H1 (cell line): ENCODE measurements around the gene WNT8B. TPM values are rescaled to one million over a fixed set of nuclear protein-coding genes. Genes with fewer than 3 reads are reported as not detected.

Experiments
- CTCF ChIA-PET: fragments of 300-600 bp; sonication (Branson Sonifier 250); formaldehyde crosslinking; loops from one replicate; lab custom pipeline; 2021; ENCODE audit not compliant: partially characterized antibody; lab: Charles Lee
- POLR2A ChIA-PET: fragments of 300-600 bp; sonication (Branson Sonifier 250); formaldehyde crosslinking; loops from one replicate; lab custom pipeline; 2021; ENCODE audit warnings: inconsistent platforms; ENCODE audit not compliant: partially characterized antibody; lab: Charles Lee
- DNase-seq, 2 experiments: peaks; one replicate each; pipeline versions ENCODE4 v3.0.0 to v3.0.0-alpha.2; 2010 to 2022; ENCODE audit warnings: low spot score in 2 of 2, low read depth in 1 of 2, mixed read lengths in 1 of 2
- FAIRE-seq: peaks from 2 replicates; lab custom pipeline; 2011; peaks lifted over from hg19 to GRCh38; lab: Jason Lieb, UNC
- H2AFZ ChIP-seq: 2 replicates; pipeline ENCODE4 v1.8.1; 2012; ENCODE audit warnings: low read length, inconsistent platforms
- H2AK5ac ChIP-seq: 2 replicates; pipeline ENCODE4 v1.6.1; 2013; ENCODE audit warnings: low read depth, low read length
- H2BK120ac ChIP-seq: replicated peaks from 2 replicates; pipeline ENCODE3; 2013; ENCODE audit warnings: low read depth, low read length, inconsistent platforms
- H2BK12ac ChIP-seq: 2 replicates; pipeline ENCODE4 v1.6.1; 2013; ENCODE audit warnings: low read depth, low read length
- H2BK15ac ChIP-seq: 2 replicates; pipeline ENCODE4 v1.6.1; 2013; ENCODE audit warnings: low read length
- H2BK20ac ChIP-seq: 2 replicates; pipeline ENCODE4 v1.6.1; 2013; ENCODE audit warnings: low read length
- H2BK5ac ChIP-seq: 2 replicates; pipeline ENCODE4 v1.6.1; 2013; ENCODE audit warnings: low read depth, low read length
- H3K14ac ChIP-seq: 2 replicates; pipeline ENCODE4 v1.6.1; 2013; ENCODE audit warnings: inconsistent platforms; ENCODE audit not compliant: insufficient read length
- H3K18ac ChIP-seq: 2 replicates; pipeline ENCODE4 v1.6.1; 2013; ENCODE audit warnings: low read length; ENCODE audit errors: extremely low read depth
- H3K23ac ChIP-seq: 2 replicates; pipeline ENCODE4 v1.6.1; 2013; ENCODE audit warnings: inconsistent platforms; ENCODE audit not compliant: insufficient read length
- H3K23me2 ChIP-seq: 2 replicates; pipeline ENCODE4 v1.6.1; 2013; ENCODE audit warnings: low read depth, low read length
- H3K27ac ChIP-seq: 2 replicates; pipeline ENCODE4 v1.6.1; 2011; ENCODE audit warnings: low read depth, low read length, inconsistent platforms
- H3K27me3 ChIP-seq, 4 experiments: replicated peaks in 1 of 4; 1 replicate in 1 of 4; 2 replicates in 3 of 4; pipeline versions ENCODE4 v1.6.1 to v1.8.1; 2011 to 2013; ENCODE audit warnings: low read length in 3 of 4, mild to moderate bottlenecking in 3 of 4, inconsistent platforms in 2 of 4, mixed read lengths in 2 of 4, moderate library complexity in 1 of 4; ENCODE audit not compliant: control insufficient read depth in 3 of 4, insufficient read depth in 3 of 4; ENCODE audit errors: extremely low read depth in 1 of 4
- H3K36me3 ChIP-seq, 4 experiments: 2 replicates each; pipeline versions ENCODE4 v1.6.1 to v1.8.1; 2011 to 2013; ENCODE audit warnings: mild to moderate bottlenecking in 4 of 4, low read length in 3 of 4, moderate library complexity in 2 of 4, control low read depth in 1 of 4, inconsistent platforms in 1 of 4; ENCODE audit not compliant: insufficient read depth in 4 of 4, control insufficient read depth in 2 of 4
- H3K4ac ChIP-seq: replicated peaks from 2 replicates; pipeline ENCODE3; 2013; ENCODE audit warnings: low read length, low read depth, mixed read lengths, inconsistent platforms; ENCODE audit not compliant: insufficient read length
- H3K4me1 ChIP-seq, 4 experiments: replicated peaks in 1 of 4; 1 replicate in 1 of 4; 2 replicates in 3 of 4; pipeline versions ENCODE4 v1.6.1 to v1.8.1; 2011 to 2013; ENCODE audit warnings: low read length in 3 of 4, inconsistent platforms in 2 of 4, mixed read lengths in 1 of 4; ENCODE audit not compliant: insufficient read depth in 4 of 4, control insufficient read depth in 3 of 4
- H3K4me2 ChIP-seq, 2 experiments: 2 replicates each; pipeline versions ENCODE4 v1.6.1 to v1.8.1; 2011 to 2013; ENCODE audit warnings: low read depth in 2 of 2, low read length in 2 of 2, control low read depth in 1 of 2, inconsistent platforms in 1 of 2, mild to moderate bottlenecking in 1 of 2; ENCODE audit not compliant: insufficient read depth in 1 of 2
- H3K4me3 ChIP-seq, 4 experiments: fragments of 200-600, 300-600 bp in 1 of 4; sonication (generic), shearing (Covaris generic), sonication (Bioruptor Twin) in 1 of 4; 2 replicates each; pipeline versions ENCODE4 v1.5.1 to v1.8.1; 2011 to 2016; ENCODE audit warnings: low read length in 4 of 4, low read depth in 3 of 4, control low read depth in 2 of 4, inconsistent platforms in 2 of 4, mild to moderate bottlenecking in 2 of 4, mixed read lengths in 1 of 4, moderate library complexity in 1 of 4; ENCODE audit not compliant: insufficient read depth in 2 of 4; ENCODE audit errors: extremely low read depth in 1 of 4
- H3K56ac ChIP-seq: replicated peaks from 2 replicates; pipeline ENCODE3; 2013; ENCODE audit warnings: low read depth, mild to moderate bottlenecking, mixed read lengths, low read length, inconsistent platforms; ENCODE audit not compliant: insufficient read length
- H3K79me1 ChIP-seq: 2 replicates; pipeline ENCODE4 v1.6.1; 2013; ENCODE audit warnings: low read depth, low read length, control low read depth
- H3K79me2 ChIP-seq, 2 experiments: 2 replicates each; pipeline versions ENCODE4 v1.6.1 to v1.8.1; 2012 to 2013; ENCODE audit warnings: low read length in 2 of 2, mild to moderate bottlenecking in 2 of 2, inconsistent platforms in 1 of 2; ENCODE audit not compliant: insufficient read depth in 2 of 2, control insufficient read depth in 1 of 2
- H3K9ac ChIP-seq, 4 experiments: replicated peaks in 1 of 4; 1 replicate in 1 of 4; 2 replicates in 3 of 4; pipeline versions ENCODE4 v1.6.1 to v1.8.1; 2011 to 2013; ENCODE audit warnings: low read depth in 3 of 4, low read length in 3 of 4, control low read depth in 2 of 4, mild to moderate bottlenecking in 2 of 4, moderate library complexity in 2 of 4, inconsistent platforms in 1 of 4; ENCODE audit errors: extremely low read depth in 1 of 4
- H3K9me3 ChIP-seq, 2 experiments: 2 replicates each; pipeline versions ENCODE4 v1.6.1 to v1.8.1; 2012 to 2013; ENCODE audit warnings: mild to moderate bottlenecking in 2 of 2, moderate library complexity in 2 of 2, control low read depth in 1 of 2, inconsistent platforms in 1 of 2, low read depth in 1 of 2, low read length in 1 of 2, mixed read lengths in 1 of 2; ENCODE audit not compliant: insufficient read depth in 2 of 2
- H4K20me1 ChIP-seq, 2 experiments: replicated peaks in 1 of 2; 2 replicates each; pipeline versions ENCODE3 to v1.8.1; 2011 to 2013; ENCODE audit warnings: inconsistent platforms in 2 of 2, low read length in 2 of 2, mild to moderate bottlenecking in 1 of 2; ENCODE audit not compliant: insufficient read depth in 2 of 2, control insufficient read depth in 1 of 2
- H4K5ac ChIP-seq: 2 replicates; pipeline ENCODE4 v1.6.1; 2013; ENCODE audit warnings: low read length, low read depth, mixed read lengths, inconsistent platforms; ENCODE audit not compliant: insufficient read length
- H4K8ac ChIP-seq: 2 replicates; pipeline ENCODE4 v1.8.0; 2013; ENCODE audit warnings: mild to moderate bottlenecking, moderate library complexity, low read length, inconsistent platforms; ENCODE audit not compliant: insufficient read depth; ENCODE audit errors: extremely low read depth
- H4K91ac ChIP-seq: replicated peaks from 2 replicates; pipeline ENCODE3; 2013; ENCODE audit warnings: low read length, mixed read lengths, inconsistent platforms; ENCODE audit not compliant: insufficient read length
- NANOG ChIP-seq: IDR thresholded peaks from 2 replicates; pipeline ENCODE4 v1.6.1; 2011; ENCODE audit warnings: low read length, low read depth, mild to moderate bottlenecking, inconsistent platforms; ENCODE audit not compliant: insufficient read depth, poor library complexity, severe bottlenecking
- SUZ12 ChIP-seq: fragments of 200-600 bp; sonication (generic); IDR thresholded peaks from 2 replicates; pipeline ENCODE4 v1.6.1; 2012; ENCODE audit warnings: mild to moderate bottlenecking, inconsistent platforms, low read length, moderate library complexity, mixed read lengths
- TBP ChIP-seq: IDR thresholded peaks from 2 replicates; pipeline ENCODE4 v1.6.1; 2011; ENCODE audit warnings: low read depth, low read length, improper control_type of control experiment
- WGBS, 2 experiments: shearing (Covaris generic) in 1 of 2; methylation state at CpG; one replicate each; pipeline versions ENCODE4 v1.1.6 to v1.1.7; 2013 to 2015; ENCODE audit warnings: low lambda C conversion rate in 2 of 2, mixed read lengths in 2 of 2, inconsistent platforms in 1 of 2, low coverage in 1 of 2, missing lambda C conversion rate in 1 of 2; ENCODE audit not compliant: insufficient replicate concordance in 2 of 2, insufficient coverage in 1 of 2, insufficient read length in 1 of 2; ENCODE audit errors: extremely low coverage in 1 of 2, missing lambda C conversion rate in 1 of 2; 5-methylcytosine and 5-hydroxymethylcytosine counted together
- polyA plus RNA-seq, 7 experiments: library from polyadenylated mRNA; depleted of rRNA in 3 of 7; stranded (reverse) in 5 of 7; unstranded in 2 of 7; fragments of >200 nt in 5 of 7; fragments of 200-250 nt in 2 of 7; gene quantifications; 1 replicate in 5 of 7; 2 replicates in 1 of 7; 4 replicates in 1 of 7; pipeline versions ENCODE4 v1.2.1 to v1.2.3, GENCODE V29; 2011 to 2013; ENCODE audit warnings: missing spikeins in 2 of 7, mixed read lengths in 2 of 7
- total RNA-seq: library from RNA; stranded (reverse); fragmentation: NEBNext Ultra II Directional; extraction: Animal tissue kit (Norgen Biotek cat#: 25700); gene quantifications from 2 replicates; pipeline ENCODE4 v1.2.1, GENCODE V29; 2021

WNT8B gene
- total and polyA plus RNA-seq, 2 of the 8 experiments (the other 6 are each of a cell fraction or from before 2014, with no cell fraction given) = 0.20 to 0.67 TPM

DNA sequence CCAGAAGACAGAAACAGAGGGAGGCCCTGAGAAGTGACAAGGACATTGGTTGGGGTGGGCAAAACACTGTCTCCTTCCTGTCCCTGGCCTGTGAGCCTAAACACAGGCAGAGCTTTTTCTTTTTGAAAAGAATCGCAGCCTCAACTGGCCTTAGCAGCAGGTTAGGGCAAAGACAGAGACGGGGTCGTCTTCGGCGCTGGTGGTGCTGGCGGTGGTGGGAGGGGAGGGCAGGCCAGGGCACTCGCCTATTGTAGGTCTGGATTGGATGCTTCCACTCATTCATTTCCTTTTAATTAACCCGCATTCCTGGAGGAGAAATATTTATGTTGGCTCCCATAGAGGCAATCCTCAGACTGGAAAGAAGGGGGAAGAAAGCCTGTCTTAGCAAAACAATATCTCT, 22.6 kb downstream of the WNT8B start:
- peaks cover 83 to 93% (median 92%) of the 10 kb centered on the region in 4 experiments for H3K27me3 ChIP-seq
- H3K79me2 ChIP-seq = no peaks in the 10 kb centered on the region
- TF ChIP-seq SUZ12 (no peak), TBP (0 out of 2 replicates have a peak, but pooled peaks have one; percentile 1), NANOG (no peak)
- peak overlapping the region; percentile 82; the same call in 1 of the 2 replicates for H2AK5ac ChIP-seq
- peak overlapping the region in 1 of 4 experiments; percentile 33; a peak in 2 of 8 replicates for H3K4me3 ChIP-seq
- no peak overlapping the region for H2BK20ac ChIP-seq
- no peak overlapping the region for H3K14ac ChIP-seq
- no peak overlapping the region for H4K91ac ChIP-seq
- no peaks in the 10 kb centered on the region for H3K9me3 ChIP-seq
- peaks cover 11% of the 10 kb centered on the region for H3K23me2 ChIP-seq
- H4K8ac ChIP-seq = no peak overlapping the region
- ChIA-PET CTCF (interaction anchor here (0.8 to 10.7 kb wide), 10 partner anchors 8 to 181 kb away, joined by 3 to 163 read pairs (median 3); partner anchors contain the start of gene SEC31B), POLR2A (interaction anchor here (0.9 to 2.5 kb wide), 7 partner anchors 9 to 143 kb away, joined by 3 to 9 read pairs (median 5); no protein-coding TSS in a partner anchor)
- H3K79me1 ChIP-seq = 0 out of 2 replicates have a peak, but pooled peaks cover 2% of the 10 kb centered on the region
- no peak overlapping the region for H3K27ac ChIP-seq
- peak overlapping the region; percentile 62; the same call in 1 of the 2 replicates for H3K18ac ChIP-seq
- no peak overlapping the region for H3K56ac ChIP-seq
- peak in 1 of 2 experiments; percentile 64 for DNase-seq
- no peak overlapping the region; the same call in none of the 2 replicates for H2BK12ac ChIP-seq
- no peak overlapping the region for H3K23ac ChIP-seq
- peak overlapping the region; percentile 55 to 56 for H3K4me2 ChIP-seq
- WGBS, 2 experiments = 4% methylated on average over 8 of the region's 8 CpGs; no CpG with 5 or more reads in 1 of the 2 experiments
- no peak overlapping the region for H2AFZ ChIP-seq
- peaks cover 21 to 27% of the 10 kb centered on the region in 2 experiments for H4K20me1 ChIP-seq
- no peak overlapping the region for H3K9ac ChIP-seq
- peaks cover 15 to 29% (median 21%) of the 10 kb centered on the region in 4 experiments for H3K4me1 ChIP-seq
- H4K5ac ChIP-seq = no peak overlapping the region
- no peak overlapping the region for H3K4ac ChIP-seq
- no peak overlapping the region for H2BK15ac ChIP-seq
- H2BK120ac ChIP-seq = no peak overlapping the region
- H2BK5ac ChIP-seq = 0 out of 2 replicates have a peak overlapping the region, but pooled peaks have one; percentile 7
- FAIRE-seq = no peak
- H3K36me3 ChIP-seq = peaks cover 0 to 10% (median 3%) of the 10 kb centered on the region in 4 experiments; a peak in 4 of 8 replicates
